Measurements from ENCODE around the gene SCIMP. TPM values are rescaled to one million over a fixed set of nuclear protein-coding genes. Genes with fewer than 3 reads are reported as not detected.
"Not testable (repeated sequence)": the region's sequence is repeated elsewhere in the genome, so short reads cannot be mapped to it uniquely, and the experiment has no call there.

The SCIMP gene
- total RNA-seq, 1 donor from 2014 or later = 2.2 TPM

DNA sequence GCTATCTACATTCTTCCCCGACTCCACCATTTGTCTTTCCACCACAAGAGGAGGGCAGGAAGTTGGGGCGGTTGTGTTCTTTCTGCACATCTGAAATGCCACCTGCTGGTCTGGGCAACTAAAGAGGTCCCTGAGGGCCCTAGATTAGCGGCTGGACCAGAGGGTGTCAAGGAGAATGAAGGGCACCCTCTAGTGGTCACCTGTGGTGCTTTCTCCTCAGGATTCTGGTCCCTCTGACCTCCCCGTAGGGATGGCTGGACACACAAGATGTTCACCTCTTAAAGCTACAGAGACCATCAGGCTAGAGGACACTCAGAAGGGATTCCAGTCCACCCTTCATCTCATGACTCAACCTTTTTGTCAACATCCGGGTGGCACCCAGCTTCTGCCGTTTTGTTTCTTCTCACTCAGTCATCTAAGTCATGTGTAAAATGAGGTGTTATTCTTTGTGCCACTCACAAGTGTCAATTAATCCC is 2.9 kb upstream of the SCIMP start:
- Histone ChIP-seq H3K27ac (no peak overlapping the region), H3K4me3 (no peak overlapping the region), H3K4me1 (no peaks in the 10 kb centered on the region), H3K27me3 (no peaks in the 10 kb centered on the region), H3K36me3 (no peaks in the 10 kb centered on the region), H3K9me3 (no peaks in the 10 kb centered on the region)
- no peak for DNase-seq (ENCODE audit: extremely low spot score in 2 of 2)
- intact Hi-C loops (cut with DNase I) = no loop called here
- TF ChIP-seq, protein P1, sequence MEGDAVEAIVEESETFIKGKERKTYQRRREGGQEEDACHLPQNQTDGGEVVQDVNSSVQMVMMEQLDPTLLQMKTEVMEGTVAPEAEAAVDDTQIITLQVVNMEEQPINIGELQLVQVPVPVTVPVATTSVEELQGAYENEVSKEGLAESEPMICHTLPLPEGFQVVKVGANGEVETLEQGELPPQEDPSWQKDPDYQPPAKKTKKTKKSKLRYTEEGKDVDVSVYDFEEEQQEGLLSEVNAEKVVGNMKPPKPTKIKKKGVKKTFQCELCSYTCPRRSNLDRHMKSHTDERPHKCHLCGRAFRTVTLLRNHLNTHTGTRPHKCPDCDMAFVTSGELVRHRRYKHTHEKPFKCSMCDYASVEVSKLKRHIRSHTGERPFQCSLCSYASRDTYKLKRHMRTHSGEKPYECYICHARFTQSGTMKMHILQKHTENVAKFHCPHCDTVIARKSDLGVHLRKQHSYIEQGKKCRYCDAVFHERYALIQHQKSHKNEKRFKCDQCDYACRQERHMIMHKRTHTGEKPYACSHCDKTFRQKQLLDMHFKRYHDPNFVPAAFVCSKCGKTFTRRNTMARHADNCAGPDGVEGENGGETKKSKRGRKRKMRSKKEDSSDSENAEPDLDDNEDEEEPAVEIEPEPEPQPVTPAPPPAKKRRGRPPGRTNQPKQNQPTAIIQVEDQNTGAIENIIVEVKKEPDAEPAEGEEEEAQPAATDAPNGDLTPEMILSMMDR (IDR thresholded peaks at IDR 0.05) = peak in 1 of 3 experiments; percentile 22
- no peak for TF ChIP-seq POLR2A (IDR thresholded peaks at IDR 0.05)
- no peak for TF ChIP-seq POLR2AphosphoS5 (IDR thresholded peaks at IDR 0.05; ENCODE audit: insufficient read depth in 1 of 2, low read depth in 1 of 2)

DNA sequence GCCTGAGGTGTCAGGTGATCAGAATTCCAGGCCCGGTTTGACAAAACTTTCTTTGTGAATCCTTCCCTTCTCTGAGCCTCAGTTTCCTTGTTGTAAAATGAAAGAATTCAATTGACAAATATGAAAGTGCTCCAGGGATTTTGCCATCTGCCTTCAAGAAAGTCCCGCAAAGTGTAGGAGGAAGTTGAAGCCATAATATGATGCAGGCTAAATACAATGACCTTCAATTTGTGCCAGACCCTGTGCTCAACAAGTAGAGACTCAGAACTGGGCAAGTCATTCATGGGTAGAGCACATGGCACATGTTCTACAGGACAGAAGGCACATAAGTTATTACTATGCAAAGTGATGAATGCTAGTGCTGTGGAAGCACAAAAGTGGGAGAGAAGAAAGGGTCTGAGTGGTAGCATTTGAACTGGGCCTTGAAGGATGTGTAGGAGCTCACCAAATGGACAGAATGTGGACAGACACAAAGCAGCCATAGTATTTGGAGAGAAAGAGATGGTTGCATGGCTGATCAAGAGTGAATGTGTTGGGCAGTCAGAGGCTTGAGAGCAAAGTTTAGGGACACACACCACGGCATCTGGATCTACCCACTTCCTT is 2.4 kb upstream of the SCIMP start:
- Histone ChIP-seq H3K27me3 (no peaks in the 10 kb centered on the region), H3K36me3 (no peaks in the 10 kb centered on the region), H3K9me3 (no peaks in the 10 kb centered on the region), H3K4me1 (no peaks in the 10 kb centered on the region), H3K4me3 (no peak overlapping the region), H3K27ac (no peak overlapping the region)
- TF ChIP-seq POLR2AphosphoS5 (IDR thresholded peaks at IDR 0.05; ENCODE audit: insufficient read depth in 1 of 2, low read depth in 1 of 2) = no peak
- TF ChIP-seq POLR2A (IDR thresholded peaks at IDR 0.05) = no peak
- TF ChIP-seq, protein P1 (IDR thresholded peaks at IDR 0.05) = no peak
- intact Hi-C loops (cut with DNase I) = no loop called here
- DNase-seq (ENCODE audit: extremely low spot score in 2 of 2) = no peak

DNA sequence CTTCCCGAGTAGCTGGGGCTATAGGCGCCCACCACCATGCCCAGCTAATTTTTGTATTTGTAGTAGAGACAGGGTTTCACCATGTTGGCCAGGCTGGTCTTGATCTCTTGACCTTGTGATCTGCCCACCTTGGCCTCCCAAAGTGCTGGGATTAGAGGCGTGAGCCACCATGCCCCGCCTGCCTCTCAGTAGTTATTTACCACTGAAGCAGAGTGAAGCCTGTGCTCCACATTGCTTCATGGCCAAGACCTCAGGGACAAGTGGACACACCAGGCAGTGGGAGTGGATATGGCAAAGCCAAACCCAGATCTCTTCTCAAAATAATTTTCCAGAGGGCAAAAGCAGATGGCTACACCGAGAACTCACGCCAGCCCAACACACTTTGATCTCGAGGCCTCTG is 1.2 kb downstream of the SCIMP start:
- intact Hi-C loops (cut with DNase I) = not testable (repeated sequence)

DNA sequence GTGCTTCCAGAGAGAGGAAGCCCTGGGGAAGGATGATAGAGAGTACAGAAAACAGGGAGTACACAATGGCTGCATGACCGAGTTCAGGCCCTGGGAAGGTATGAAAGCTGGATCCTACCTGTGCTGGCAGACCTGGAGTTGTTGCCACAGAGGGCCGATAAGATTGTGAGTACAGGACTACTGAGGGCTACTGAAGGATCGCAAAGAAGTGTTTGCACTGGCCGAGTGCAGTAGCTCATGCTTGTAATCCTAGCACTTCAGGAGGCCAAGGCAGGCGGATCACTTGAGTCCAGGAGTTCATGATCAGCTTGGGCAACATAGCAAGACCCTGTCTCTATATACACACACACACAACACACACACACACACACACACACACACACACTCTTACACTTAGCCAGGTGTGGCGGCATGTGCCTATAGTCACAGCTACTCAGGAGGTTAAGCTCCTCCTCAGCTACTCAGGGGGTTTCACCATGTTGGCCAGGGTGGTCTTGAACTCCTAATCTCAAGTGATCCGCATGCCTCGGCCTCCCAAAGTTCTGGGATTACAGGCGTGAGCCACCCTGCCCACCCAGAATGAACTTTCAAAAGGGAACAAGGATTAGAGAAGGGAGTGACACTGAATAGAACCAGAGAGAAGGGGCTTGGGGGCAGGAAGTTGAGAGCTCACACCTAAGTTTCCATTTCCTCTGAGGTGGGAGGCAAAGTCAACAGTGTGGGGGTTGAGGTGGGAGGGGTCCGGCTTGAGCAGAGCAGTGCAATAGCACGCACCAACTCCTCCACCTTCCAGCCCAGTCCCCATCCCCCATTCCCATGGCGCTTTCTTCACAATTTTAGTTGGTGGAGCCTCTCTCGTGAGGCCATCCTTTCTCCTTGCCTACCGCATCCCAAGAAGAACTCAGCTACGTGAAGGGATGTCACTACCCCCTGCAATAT is 7.5 kb downstream of the SCIMP start:
- Histone ChIP-seq H3K36me3 (no peaks in the 10 kb centered on the region), H3K4me3 (no peak overlapping the region), H3K27ac (no peak overlapping the region), H3K4me1 (no peaks in the 10 kb centered on the region), H3K27me3 (no peaks in the 10 kb centered on the region), H3K9me3 (no peaks in the 10 kb centered on the region)
- no peak for DNase-seq (ENCODE audit: extremely low spot score in 2 of 2)
- intact Hi-C loops (cut with DNase I) = no loop called here
- TF ChIP-seq POLR2AphosphoS5 (IDR thresholded peaks at IDR 0.05; ENCODE audit: insufficient read depth in 1 of 2, low read depth in 1 of 2) (no peak), POLR2A (IDR thresholded peaks at IDR 0.05) (no peak)
- TF ChIP-seq, protein P1 (IDR thresholded peaks at IDR 0.05) = no peak

More for the DNA sequence above, 1.2 kb downstream of the SCIMP start:
- H3K27me3 ChIP-seq; H3K4me1 ChIP-seq; DNase-seq (ENCODE audit: extremely low spot score in 2 of 2); H3K4me3 ChIP-seq; H3K27ac ChIP-seq; H3K9me3 ChIP-seq; H3K36me3 ChIP-seq: not testable (repeated sequence)

GRCh38 chr17:5225668-5226457 is 8.8 kb downstream of the SCIMP start:
- DNase-seq (ENCODE audit: extremely low spot score in 2 of 2) = no peak

GRCh38 chr17:5221912-5222311 is 12.7 kb downstream of the SCIMP start:
- H3K9me3 ChIP-seq; DNase-seq (ENCODE audit: extremely low spot score in 2 of 2); H3K27ac ChIP-seq; H3K27me3 ChIP-seq; H3K4me1 ChIP-seq; intact Hi-C loops (cut with DNase I); H3K36me3 ChIP-seq; H3K4me3 ChIP-seq: not testable (repeated sequence)

More at GRCh38 chr17:5225668-5226457, 8.8 kb downstream of the SCIMP start:
- H3K9me3 ChIP-seq = no peaks in the 10 kb centered on the region
- no peaks in the 10 kb centered on the region for H3K4me1 ChIP-seq
- TF ChIP-seq, protein P1 (IDR thresholded peaks at IDR 0.05) = no peak
- TF ChIP-seq POLR2A (IDR thresholded peaks at IDR 0.05) (no peak), POLR2AphosphoS5 (IDR thresholded peaks at IDR 0.05; ENCODE audit: insufficient read depth in 1 of 2, low read depth in 1 of 2) (no peak)
- no peaks in the 10 kb centered on the region for H3K36me3 ChIP-seq
- intact Hi-C loops (cut with DNase I) = no loop called here
- no peak overlapping the region for H3K27ac ChIP-seq
- no peak overlapping the region for H3K4me3 ChIP-seq
- H3K27me3 ChIP-seq = no peaks in the 10 kb centered on the region
